T-helper 22 cell (primary cell): ENCODE results near the gene DAG1.

Experiments
- DNase-seq: peaks from one replicate; pipeline ENCODE4 v3.0.0-alpha.2; 2020; ENCODE audit warnings: low read depth

The DAG1 gene

GRCh38 chr3:49518441-49518840, 48.4 kb downstream of the DAG1 start:
- DNase-seq: no peak

- DNase-seq: no peak
Measured at GRCh38 chr3:49519296-49519695, 49.2 kb downstream of the DAG1 start.

- DNase-seq: no peak
Measured at GRCh38 chr3:49519916-49520385, 49.9 kb downstream of the DAG1 start.

GRCh38 chr3:49523756-49524747, 54.0 kb downstream of the DAG1 start:
- DNase-seq: no peak

GRCh38 chr3:49529567-49529966, 59.5 kb downstream of the DAG1 start:
- no peak for DNase-seq

- no peak for DNase-seq
Measured at GRCh38 chr3:49530231-49530630, 60.2 kb downstream of the DAG1 start.

- DNase-seq: no peak
Measured at GRCh38 chr3:49530701-49531100, 60.6 kb downstream of the DAG1 start.

- no peak for DNase-seq
Measured at GRCh38 chr3:49531218-49531617, 61.2 kb downstream of the DAG1 start.

GRCh38 chr3:49531715-49532114, 61.6 kb downstream of the DAG1 start:
- no peak for DNase-seq

- no peak for DNase-seq
Measured at GRCh38 chr3:49533031-49533430, 63.0 kb downstream of the DAG1 start.

- no peak for DNase-seq
Measured at GRCh38 chr3:49533786-49534519, 63.9 kb downstream of the DAG1 start.

GRCh38 chr3:49534581-49535441, 64.7 kb downstream of the DAG1 start:
- no peak for DNase-seq

- DNase-seq: no peak
Measured at GRCh38 chr3:49535971-49536874, 66.2 kb downstream of the DAG1 start.

GRCh38 chr3:49536875-49537533, 66.9 kb downstream of the DAG1 start:
- no peak for DNase-seq

GRCh38 chr3:49539659-49540560, 69.8 kb downstream of the DAG1 start:
- DNase-seq: peak; percentile 72

GRCh38 chr3:49552087-49552486, 82.0 kb downstream of the DAG1 start:
- DNase-seq: no peak

GRCh38 chr3:49553324-49553691, 83.2 kb downstream of the DAG1 start:
- no peak for DNase-seq

GRCh38 chr3:49553692-49554632, 83.9 kb downstream of the DAG1 start, which contains the start of gene BSN:
BSN (plus strand) TSS chr3:49554477; CDS start chr3:49554603, 126 bp downstream.
- peak; percentile 69 for DNase-seq
